Smooth muscle cell (in vitro differentiated cells): Measurements from ENCODE around the gene TRPC4. TPM values are rescaled to one million over a fixed set of nuclear protein-coding genes. Genes with fewer than 3 reads are reported as not detected.

Source experiments
- DNase-seq: peaks from one replicate; lab custom pipeline; 2025; ENCODE audit not compliant: unreplicated experiment; lab: John Stamatoyannopoulos, UW
- H2AFZ ChIP-seq: fragments of 200-600 bp; sonication (generic); 2 replicates; pipeline ENCODE4 v1.6.0; 2016; ENCODE audit warnings: antibody characterized with exemption, low read depth, mild to moderate bottlenecking
- H3F3A ChIP-seq: fragments of 200-600 bp; sonication (generic); 2 replicates; pipeline ENCODE4 v1.6.0; 2017; ENCODE audit warnings: antibody characterized with exemption, low read depth
- H3K27ac ChIP-seq: fragments of 200-600 bp; sonication (generic); 2 replicates; pipeline ENCODE4 v1.5.1; 2016; ENCODE audit warnings: low read depth, mild to moderate bottlenecking
- H3K27me3 ChIP-seq: fragments of 200-600 bp; sonication (generic); 2 replicates; pipeline ENCODE4 v1.6.1; 2016; ENCODE audit warnings: low read depth, mild to moderate bottlenecking
- H3K36me3 ChIP-seq: fragments of 200-600 bp; sonication (generic); 2 replicates; pipeline ENCODE4 v1.5.1; 2016; ENCODE audit warnings: low read depth
- H3K4me1 ChIP-seq: fragments of 200-600 bp; sonication (generic); 2 replicates; pipeline ENCODE4 v1.5.1; 2016; ENCODE audit warnings: low read depth
- H3K4me2 ChIP-seq: fragments of 200-600 bp; sonication (generic); 2 replicates; pipeline ENCODE4 v1.6.0; 2016; ENCODE audit warnings: mild to moderate bottlenecking
- H3K4me3 ChIP-seq: fragments of 200-600 bp; sonication (generic); 2 replicates; pipeline ENCODE4 v1.5.1; 2016; ENCODE audit warnings: mild to moderate bottlenecking
- H3K79me2 ChIP-seq: fragments of 200-600 bp; sonication (generic); 2 replicates; pipeline ENCODE4 v1.6.0; 2016; ENCODE audit warnings: low read depth, mild to moderate bottlenecking
- H3K9ac ChIP-seq: fragments of 200-600 bp; sonication (generic); 2 replicates; pipeline ENCODE4 v1.6.0; 2016; ENCODE audit warnings: low read depth
- H3K9me3 ChIP-seq: fragments of 200-600 bp; sonication (generic); replicated peaks from 2 replicates; pipeline ENCODE4 v1.5.1; 2016; ENCODE audit warnings: low read depth
- H4K20me1 ChIP-seq: fragments of 200-600 bp; sonication (generic); 2 replicates; pipeline ENCODE4 v1.6.0; 2016; ENCODE audit warnings: low read depth
- CTCF ChIP-seq: fragments of 200-600 bp; sonication (generic); IDR thresholded peaks from 2 replicates; pipeline ENCODE4 v1.5.1; 2017; ENCODE audit warnings: borderline replicate concordance, mild to moderate bottlenecking, antibody characterized with exemption; ENCODE audit not compliant: insufficient read depth, poor library complexity, severe bottlenecking
- WGBS: methylation state at CpG from one replicate; pipeline ENCODE4 v1.1.7; 2016; ENCODE audit warnings: low lambda C conversion rate; 5-methylcytosine and 5-hydroxymethylcytosine counted together
- polyA plus RNA-seq: library from polyadenylated mRNA; unstranded; fragments of >200 nt; fragmentation: Nextera tagmentation; extraction: Ambion mirVana; gene quantifications from 2 replicates; pipeline ENCODE4 v1.2.1, GENCODE V29; 2016
- total RNA-seq: library from RNA; depleted of rRNA; stranded (reverse); fragments of >200 nt; gene quantifications from 2 replicates; pipeline ENCODE4 v1.2.3, GENCODE V29; 2014

Gene TRPC4
- total and polyA plus RNA-seq, 2 experiments from 2014 or later = 0.09 TPM; not detected in 1

- H3K4me1 ChIP-seq = no peaks in the 10 kb centered on the region
- no peak for TF ChIP-seq CTCF
- H3K4me3 ChIP-seq = no peak overlapping the region
- no peaks in the 10 kb centered on the region for H3F3A ChIP-seq
- H3K27ac ChIP-seq = no peak overlapping the region
- H3K9ac ChIP-seq = no peak overlapping the region
- DNase-seq = no peak
- no peaks in the 10 kb centered on the region for H3K9me3 ChIP-seq
- no peaks in the 10 kb centered on the region for H3K27me3 ChIP-seq
- no peaks in the 10 kb centered on the region for H3K36me3 ChIP-seq
- 100% methylated on average over 2 of the region's 2 CpGs for WGBS
- H2AFZ ChIP-seq = no peak overlapping the region
- no peaks in the 10 kb centered on the region for H3K79me2 ChIP-seq
- no peak overlapping the region for H3K4me2 ChIP-seq
- H4K20me1 ChIP-seq = no peaks in the 10 kb centered on the region
These were observed 190.5 kb downstream of the TRPC4 start for GRCh38 chr13:37679043-37679442.

GRCh38 chr13:37669845-37670244 lies 199.7 kb downstream of the TRPC4 start:
- no peaks in the 10 kb centered on the region for H3K79me2 ChIP-seq
- H3K36me3 ChIP-seq = no peaks in the 10 kb centered on the region
- no peaks in the 10 kb centered on the region for H3K4me1 ChIP-seq
- H2AFZ ChIP-seq = no peak overlapping the region
- no peak overlapping the region for H3K9ac ChIP-seq
- no peak for TF ChIP-seq CTCF
- H3K27me3 ChIP-seq = no peaks in the 10 kb centered on the region
- H4K20me1 ChIP-seq = no peaks in the 10 kb centered on the region
- H3K4me3 ChIP-seq = no peak overlapping the region
- no peak for DNase-seq
- 100% methylated on average over 1 of the region's 1 CpG for WGBS
- H3K27ac ChIP-seq = no peak overlapping the region
- H3K9me3 ChIP-seq = no peaks in the 10 kb centered on the region
- no peak overlapping the region for H3K4me2 ChIP-seq
- no peaks in the 10 kb centered on the region for H3F3A ChIP-seq

GRCh38 chr13:37667702-37668101 lies 201.9 kb downstream of the TRPC4 start:
- no peaks in the 10 kb centered on the region for H3K9me3 ChIP-seq
- no peaks in the 10 kb centered on the region for H3K79me2 ChIP-seq
- H2AFZ ChIP-seq = peak overlapping the region; percentile 54
- no peak overlapping the region for H3K9ac ChIP-seq
- H3K4me3 ChIP-seq = no peak overlapping the region
- H4K20me1 ChIP-seq = no peaks in the 10 kb centered on the region
- no peak for DNase-seq
- H3K4me2 ChIP-seq = no peak overlapping the region
- no peak for TF ChIP-seq CTCF
- WGBS = 22% methylated on average over 3 of the region's 3 CpGs
- no peaks in the 10 kb centered on the region for H3K36me3 ChIP-seq
- H3K27me3 ChIP-seq = no peaks in the 10 kb centered on the region
- no peaks in the 10 kb centered on the region for H3F3A ChIP-seq
- no peaks in the 10 kb centered on the region for H3K4me1 ChIP-seq
- no peak overlapping the region for H3K27ac ChIP-seq

- Histone ChIP-seq H2AFZ (peak overlapping the region; percentile 31), H3K27ac (no peak overlapping the region)
- WGBS = 79% methylated on average over 2 of the region's 2 CpGs
These were observed 203.5 kb downstream of the TRPC4 start for GRCh38 chr13:37666036-37666435.

More at GRCh38 chr13:37666036-37666435, 203.5 kb downstream of the TRPC4 start:
- H3K27me3 ChIP-seq = no peaks in the 10 kb centered on the region
- no peak overlapping the region for H3K4me2 ChIP-seq
- no peaks in the 10 kb centered on the region for H3K79me2 ChIP-seq
- H3K36me3 ChIP-seq = no peaks in the 10 kb centered on the region
- H3K4me1 ChIP-seq = no peaks in the 10 kb centered on the region
- H3K9me3 ChIP-seq = no peaks in the 10 kb centered on the region
- no peak for DNase-seq
- no peaks in the 10 kb centered on the region for H3F3A ChIP-seq
- TF ChIP-seq CTCF = no peak
- no peak overlapping the region for H3K9ac ChIP-seq
- no peaks in the 10 kb centered on the region for H4K20me1 ChIP-seq
- no peak overlapping the region for H3K4me3 ChIP-seq
